SK-N-SH treated with all-trans-retinoic acid at 6 μM for 48 hours (cell line): Measurements from ENCODE around the gene COL25A1.

Experiments
- ARNTL ChIP-seq: fragments of 450-650 bp; formaldehyde crosslinking; IDR thresholded peaks from 2 replicates; pipeline ENCODE4 v1.5.0; 2020; ENCODE audit warnings: low read depth, mild to moderate bottlenecking, moderate library complexity, borderline replicate concordance
- CREB5 ChIP-seq: fragments of 250-450 bp; sonication (Bioruptor Pico); IDR thresholded peaks from 2 replicates; pipeline ENCODE4 v1.5.1; 2020; ENCODE audit warnings: low read depth, mild to moderate bottlenecking, moderate library complexity
- ISL1 ChIP-seq: fragments of 250-450 bp; sonication (Bioruptor Pico); IDR thresholded peaks from 2 replicates; pipeline ENCODE4 v2.1.2; 2022; ENCODE audit warnings: mild to moderate bottlenecking, moderate library complexity
- POU6F1 ChIP-seq: fragments of 250-450 bp; sonication (Bioruptor Pico); IDR thresholded peaks from 2 replicates; pipeline ENCODE4 v1.8.0; 2021; ENCODE audit warnings: low read depth, mild to moderate bottlenecking, moderate library complexity, borderline replicate concordance
- PPARA ChIP-seq: fragments of 250-450 bp; sonication (Bioruptor Pico); IDR thresholded peaks from 2 replicates; pipeline ENCODE4 v1.5.0; 2020; ENCODE audit warnings: mild to moderate bottlenecking, borderline replicate concordance
- TCF4 ChIP-seq: fragments of 250-450 bp; sonication (Bioruptor Pico); IDR thresholded peaks from 2 replicates; pipeline ENCODE4 v1.8.0; 2021; ENCODE audit warnings: mild to moderate bottlenecking, moderate library complexity, borderline replicate concordance
- TSHZ2 ChIP-seq: fragments of 250-450 bp; sonication (Bioruptor Pico); IDR thresholded peaks from 2 replicates; pipeline ENCODE4 v1.5.0; 2020; ENCODE audit warnings: mild to moderate bottlenecking, moderate library complexity
- ZFP30 ChIP-seq: fragments of 450-650 bp; formaldehyde crosslinking; IDR thresholded peaks from 2 replicates; pipeline ENCODE4 v1.5.0; 2022; ENCODE audit warnings: mild to moderate bottlenecking, moderate library complexity
- TF ChIP-seq, protein P1 (sequence below): fragments of 250-450 bp; sonication (Bioruptor Pico); IDR thresholded peaks from 2 replicates; pipeline ENCODE4 v1.8.0; 2020; ENCODE audit warnings: mild to moderate bottlenecking, moderate library complexity, borderline replicate concordance
- TF ChIP-seq, protein P2 (sequence below): fragments of 250-450 bp; sonication (Bioruptor Pico); IDR thresholded peaks from 2 replicates; pipeline ENCODE4 v1.5.1; 2021; ENCODE audit warnings: mild to moderate bottlenecking, moderate library complexity

- TF ChIP-seq POU6F1 (CRISPR knock-in tag) (no peak), TSHZ2 (CRISPR knock-in tag) (no peak), ISL1 (no peak), TCF4 (no peak), ARNTL (CRISPR knock-in tag) (no peak), PPARA (no peak), ZFP30 (no peak), CREB5 (no peak)
- TF ChIP-seq, protein P1, sequence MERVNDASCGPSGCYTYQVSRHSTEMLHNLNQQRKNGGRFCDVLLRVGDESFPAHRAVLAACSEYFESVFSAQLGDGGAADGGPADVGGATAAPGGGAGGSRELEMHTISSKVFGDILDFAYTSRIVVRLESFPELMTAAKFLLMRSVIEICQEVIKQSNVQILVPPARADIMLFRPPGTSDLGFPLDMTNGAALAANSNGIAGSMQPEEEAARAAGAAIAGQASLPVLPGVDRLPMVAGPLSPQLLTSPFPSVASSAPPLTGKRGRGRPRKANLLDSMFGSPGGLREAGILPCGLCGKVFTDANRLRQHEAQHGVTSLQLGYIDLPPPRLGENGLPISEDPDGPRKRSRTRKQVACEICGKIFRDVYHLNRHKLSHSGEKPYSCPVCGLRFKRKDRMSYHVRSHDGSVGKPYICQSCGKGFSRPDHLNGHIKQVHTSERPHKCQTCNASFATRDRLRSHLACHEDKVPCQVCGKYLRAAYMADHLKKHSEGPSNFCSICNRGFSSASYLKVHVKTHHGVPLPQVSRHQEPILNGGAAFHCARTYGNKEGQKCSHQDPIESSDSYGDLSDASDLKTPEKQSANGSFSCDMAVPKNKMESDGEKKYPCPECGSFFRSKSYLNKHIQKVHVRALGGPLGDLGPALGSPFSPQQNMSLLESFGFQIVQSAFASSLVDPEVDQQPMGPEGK (CRISPR knock-in tag), result no peak
- TF ChIP-seq, protein P2, sequence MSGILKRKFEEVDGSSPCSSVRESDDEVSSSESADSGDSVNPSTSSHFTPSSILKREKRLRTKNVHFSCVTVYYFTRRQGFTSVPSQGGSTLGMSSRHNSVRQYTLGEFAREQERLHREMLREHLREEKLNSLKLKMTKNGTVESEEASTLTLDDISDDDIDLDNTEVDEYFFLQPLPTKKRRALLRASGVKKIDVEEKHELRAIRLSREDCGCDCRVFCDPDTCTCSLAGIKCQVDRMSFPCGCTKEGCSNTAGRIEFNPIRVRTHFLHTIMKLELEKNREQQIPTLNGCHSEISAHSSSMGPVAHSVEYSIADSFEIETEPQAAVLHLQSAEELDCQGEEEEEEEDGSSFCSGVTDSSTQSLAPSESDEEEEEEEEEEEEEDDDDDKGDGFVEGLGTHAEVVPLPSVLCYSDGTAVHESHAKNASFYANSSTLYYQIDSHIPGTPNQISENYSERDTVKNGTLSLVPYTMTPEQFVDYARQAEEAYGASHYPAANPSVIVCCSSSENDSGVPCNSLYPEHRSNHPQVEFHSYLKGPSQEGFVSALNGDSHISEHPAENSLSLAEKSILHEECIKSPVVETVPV (CRISPR knock-in tag), result no peak
Measured at GRCh38 chr4:109195646-109196045, 106.8 kb downstream of the COL25A1 start.
